Spinal cord (tissue), 10 donors: ENCODE measurements around the gene ARHGEF7. TPM values are rescaled to one million over a fixed set of nuclear protein-coding genes. Genes with fewer than 3 reads are reported as not detected.
"Not testable (repeated sequence)": the region's sequence is repeated elsewhere in the genome, so short reads cannot be mapped to it uniquely, and the experiment has no call there.

Experiments
- DNase-seq, 6 donors: peaks; one replicate each; pipeline versions ENCODE4 v3.0.0 to v3.0.0-alpha.2; 2013 to 2015; ENCODE audit warnings: low spot score in 6 of 6, low read depth in 4 of 6
- H3K27ac ChIP-seq: one replicate; pipeline ENCODE4 v1.5.1; 2013; ENCODE audit warnings: low read depth, low read length, control low read depth
- H3K27me3 ChIP-seq: one replicate; pipeline ENCODE4 v1.6.1; 2013; ENCODE audit warnings: low read length; ENCODE audit not compliant: control insufficient read depth, insufficient read depth
- H3K36me3 ChIP-seq: one replicate; pipeline ENCODE4 v1.6.1; 2013; ENCODE audit warnings: low read length; ENCODE audit not compliant: control insufficient read depth, insufficient read depth
- H3K4me1 ChIP-seq: one replicate; pipeline ENCODE4 v1.6.1; 2013; ENCODE audit warnings: low read length; ENCODE audit not compliant: control insufficient read depth, insufficient read depth
- H3K4me3 ChIP-seq: one replicate; pipeline ENCODE4 v1.5.1; 2013; ENCODE audit warnings: low read depth, low read length, control low read depth
- H3K9me3 ChIP-seq: one replicate; pipeline ENCODE4 v1.6.1; 2013; ENCODE audit warnings: low read length; ENCODE audit not compliant: control insufficient read depth, insufficient read depth
- WGBS: methylation state at CpG from one replicate; pipeline ENCODE4 v1.1.5; 2013; ENCODE audit warnings: missing lambda C conversion rate; ENCODE audit not compliant: insufficient coverage; 5-methylcytosine and 5-hydroxymethylcytosine counted together
- polyA plus RNA-seq, 2 donors: library from polyadenylated mRNA; unstranded; fragments of 120-200 nt; gene quantifications; one replicate each; pipeline ENCODE4 v1.2.1, GENCODE V29; 2013; ENCODE audit not compliant: insufficient read length in 2 of 2
- total RNA-seq, 2 donors: library from RNA; depleted of rRNA in 1 of 2; stranded (reverse); fragments of 120-200 nt in 1 of 2; fragments of >200 nt in 1 of 2; gene quantifications; one replicate each; pipeline versions ENCODE4 v1.2.3 to v1.2.4, GENCODE V29; 2013 to 2014
- donor health status: healthy.

Gene ARHGEF7
- total and polyA plus RNA-seq, 4 donors = 66.1 to 140 (median 120) TPM

DNA sequence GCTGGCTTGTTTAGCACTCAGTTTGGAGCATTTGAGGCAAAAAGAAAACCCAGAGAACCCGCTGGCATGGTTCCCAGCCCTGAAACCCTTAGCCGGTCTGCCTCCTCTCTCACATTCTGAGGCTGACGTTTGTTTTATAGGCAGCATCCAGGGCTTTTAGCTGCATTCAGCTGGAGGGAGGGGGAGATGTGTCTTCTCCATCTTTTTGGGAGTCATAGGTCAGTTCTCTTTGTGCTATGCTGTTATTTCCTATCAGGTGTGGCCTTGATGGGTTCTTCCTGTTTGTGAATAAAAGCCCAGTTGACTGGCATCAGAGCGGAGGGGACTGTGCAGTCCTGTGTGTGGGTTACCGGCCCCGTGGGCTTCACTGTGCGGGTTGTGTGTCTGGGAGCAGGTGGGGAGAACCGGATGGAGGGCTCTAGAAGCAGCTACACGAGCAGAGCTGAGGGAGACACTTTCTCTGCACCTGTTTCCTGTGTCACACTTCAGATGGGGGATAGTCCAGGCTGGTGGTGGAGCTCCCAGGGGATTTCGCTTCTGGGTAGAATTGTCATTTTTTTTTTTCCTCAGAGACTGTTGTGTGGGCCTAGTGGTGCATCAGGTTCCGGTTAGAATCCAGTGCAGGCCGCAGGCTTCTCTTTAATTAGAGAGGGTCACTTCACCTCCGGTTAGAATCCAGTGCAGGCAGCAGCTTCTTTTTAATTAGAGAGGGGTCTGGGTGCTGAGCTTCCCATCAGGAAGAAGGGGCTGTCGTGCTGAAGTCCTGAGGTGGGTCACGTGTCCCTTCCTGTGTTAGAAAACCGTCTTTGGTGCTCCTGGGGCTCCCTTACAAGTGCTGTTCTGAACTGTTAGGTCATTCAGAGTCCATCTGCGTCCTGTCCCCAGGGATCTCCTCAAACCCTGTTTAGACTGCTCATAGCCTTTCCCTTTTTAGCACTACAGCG is 69.6 kb downstream of the ARHGEF7 start:
- peak in 2 of 6 donors; percentile 71 to 77 for DNase-seq
- H3K4me1 ChIP-seq = peaks cover 30% of the 10 kb centered on the region
- H3K9me3 ChIP-seq = no peaks in the 10 kb centered on the region
- peaks cover 6% of the 10 kb centered on the region for H3K36me3 ChIP-seq
- H3K27ac ChIP-seq = peak overlapping the region; percentile 44
- no peaks in the 10 kb centered on the region for H3K27me3 ChIP-seq
- WGBS = 41% methylated on average over 15 of the region's 18 CpGs
- no peak overlapping the region for H3K4me3 ChIP-seq

DNA sequence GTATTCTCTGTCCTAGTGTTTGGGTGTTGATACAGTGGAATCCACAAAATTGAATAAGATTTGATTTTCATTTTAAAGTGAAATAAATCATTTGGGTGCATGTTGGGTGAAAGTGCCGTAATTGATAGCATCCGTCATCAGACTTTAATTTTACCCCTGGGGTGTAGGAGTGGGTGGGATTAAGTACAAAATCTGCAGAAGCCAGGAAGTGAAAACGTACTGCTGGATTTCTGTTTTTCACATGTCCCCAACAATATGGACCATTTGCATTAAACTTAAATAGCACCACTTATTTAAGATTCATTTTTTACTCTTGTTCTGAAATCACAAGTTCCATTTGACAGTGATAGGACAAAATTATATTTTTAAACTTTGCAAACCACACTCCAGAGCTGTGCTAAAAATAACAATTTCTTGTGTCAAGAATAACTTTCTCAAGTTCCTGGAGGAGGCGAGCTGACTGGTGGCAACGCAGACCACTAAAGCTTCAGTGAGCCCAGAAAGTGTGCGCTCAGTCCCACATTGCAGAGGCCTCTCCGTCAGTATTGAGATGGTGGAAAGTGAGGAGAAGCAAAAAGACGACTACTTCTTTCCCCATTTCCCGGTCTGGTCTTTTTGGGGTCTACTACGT is 71.3 kb downstream of the ARHGEF7 start:
- no peaks in the 10 kb centered on the region for H3K27me3 ChIP-seq
- H3K4me1 ChIP-seq = peaks cover 30% of the 10 kb centered on the region
- 90% methylated on average over 2 of the region's 10 CpGs for WGBS
- H3K36me3 ChIP-seq = peaks cover 6% of the 10 kb centered on the region
- no peaks in the 10 kb centered on the region for H3K9me3 ChIP-seq
- no peak overlapping the region for H3K4me3 ChIP-seq
- peak in 1 of 6 donors; percentile 35 for DNase-seq
- no peak overlapping the region for H3K27ac ChIP-seq

GRCh38 chr13:111187960-111188541 is 72.9 kb downstream of the ARHGEF7 start:
- Histone ChIP-seq H3K27me3 (no peaks in the 10 kb centered on the region), H3K4me1 (peaks cover 30% of the 10 kb centered on the region), H3K9me3 (no peaks in the 10 kb centered on the region), H3K27ac (peak overlapping the region; percentile 43), H3K36me3 (peaks cover 3% of the 10 kb centered on the region), H3K4me3 (no peak overlapping the region)
- 59% methylated on average over 8 of the region's 11 CpGs for WGBS
- peak in 1 of 6 donors; percentile 65 for DNase-seq

DNA sequence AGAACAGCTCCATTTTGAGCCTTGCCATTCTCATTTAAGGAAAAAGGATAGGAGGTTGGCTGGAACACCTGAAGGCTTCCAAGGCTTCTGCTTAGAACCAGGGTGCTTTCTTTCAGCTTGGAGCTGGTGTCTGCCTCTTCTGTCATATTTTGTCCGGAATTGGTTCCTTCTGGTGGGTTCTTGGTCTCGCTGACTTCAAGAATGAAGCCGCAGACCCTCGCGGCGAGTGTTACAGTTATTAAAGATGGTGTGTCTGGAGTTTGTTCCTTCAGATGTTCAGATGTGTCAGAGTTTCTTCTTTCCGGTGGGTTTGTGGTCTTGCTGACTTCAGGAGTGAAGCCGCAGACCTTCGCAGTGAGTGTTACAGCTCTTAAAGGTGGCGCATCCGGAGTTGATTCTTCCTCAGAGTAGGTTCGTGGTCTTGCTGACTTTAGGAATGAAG is 74.0 kb downstream of the ARHGEF7 start:
- not testable (repeated sequence) for H3K4me3 ChIP-seq, H3K9me3 ChIP-seq, H3K27me3 ChIP-seq, H3K27ac ChIP-seq, DNase-seq, H3K36me3 ChIP-seq
- 100% methylated on average over 12 of the region's 12 CpGs for WGBS
- peaks cover 26% of the 10 kb centered on the region for H3K4me1 ChIP-seq

GRCh38 chr13:111189516-111189915 is 74.4 kb downstream of the ARHGEF7 start:
- H3K4me3 ChIP-seq, H3K36me3 ChIP-seq, DNase-seq, H3K9me3 ChIP-seq, H3K27ac ChIP-seq, H3K27me3 ChIP-seq: not testable (repeated sequence)
- WGBS = 92% methylated on average over 6 of the region's 9 CpGs
- H3K4me1 ChIP-seq = peaks cover 23% of the 10 kb centered on the region

- not testable (repeated sequence) for H3K36me3 ChIP-seq, H3K4me1 ChIP-seq, H3K4me3 ChIP-seq, H3K9me3 ChIP-seq, DNase-seq, H3K27me3 ChIP-seq, H3K27ac ChIP-seq
- 100% methylated on average over 1 of the region's 5 CpGs for WGBS
Measured at GRCh38 chr13:111193223-111193622, 78.1 kb downstream of the ARHGEF7 start.

GRCh38 chr13:111194651-111195050 is 79.5 kb downstream of the ARHGEF7 start:
- not testable (repeated sequence) for DNase-seq, H3K9me3 ChIP-seq, H3K36me3 ChIP-seq, H3K27ac ChIP-seq, H3K4me3 ChIP-seq, H3K27me3 ChIP-seq, H3K4me1 ChIP-seq
- WGBS = 100% methylated on average over 2 of the region's 2 CpGs

DNA sequence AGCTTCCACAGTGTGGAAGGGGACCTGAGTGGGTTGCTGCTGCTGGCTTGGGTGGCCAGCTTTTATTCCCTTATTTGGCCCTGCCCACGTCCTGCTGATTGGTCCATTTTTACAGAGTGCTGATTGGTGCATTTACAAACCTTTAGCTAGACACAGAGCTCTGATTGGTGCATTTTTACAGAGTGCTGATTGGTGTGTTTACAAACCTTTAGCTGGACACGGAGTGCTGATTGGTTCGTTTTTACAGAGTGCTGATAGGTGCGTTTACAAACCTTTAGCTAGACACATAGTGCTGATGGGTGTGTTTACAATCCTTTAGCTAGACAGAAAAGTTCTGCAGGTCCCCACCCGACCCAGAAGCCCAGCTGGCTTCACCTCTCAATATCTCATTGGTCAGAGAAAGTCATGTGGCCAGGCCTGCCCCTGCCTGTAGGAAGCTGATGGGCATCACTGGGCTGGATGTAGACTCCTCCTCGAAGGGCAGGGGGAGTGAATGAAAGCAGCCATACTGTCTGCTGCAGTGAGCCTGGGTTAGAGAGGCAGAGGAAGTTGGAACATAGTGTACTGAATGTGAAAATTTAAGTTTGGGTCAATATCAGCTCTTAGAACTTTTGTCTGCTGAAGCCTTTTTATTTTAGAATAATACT is 83.7 kb downstream of the ARHGEF7 start:
- not testable (repeated sequence) for H3K9me3 ChIP-seq, H3K27me3 ChIP-seq, H3K4me3 ChIP-seq, H3K27ac ChIP-seq, DNase-seq, H3K36me3 ChIP-seq
- H3K4me1 ChIP-seq = peaks cover 13% of the 10 kb centered on the region
- WGBS = 89% methylated on average over 3 of the region's 6 CpGs

- DNase-seq = no peak
- 31% methylated on average over 2 of the region's 8 CpGs for WGBS
- no peak overlapping the region for H3K4me3 ChIP-seq
- H3K27ac ChIP-seq = peak overlapping the region; percentile 91
- H3K27me3 ChIP-seq = no peaks in the 10 kb centered on the region
- peaks cover 4% of the 10 kb centered on the region for H3K36me3 ChIP-seq
- H3K9me3 ChIP-seq = no peaks in the 10 kb centered on the region
- peaks cover 27% of the 10 kb centered on the region for H3K4me1 ChIP-seq
Measured at GRCh38 chr13:111201304-111201940, 86.3 kb downstream of the ARHGEF7 start.
